ENCODE measurements around the gene COL7A1. TPM values are rescaled to one million over a fixed set of nuclear protein-coding genes. Genes with fewer than 3 reads are reported as not detected.

The COL7A1 gene
- polyA plus RNA-seq, 3 donors, result 0.37 to 1.9 TPM; not detected in 1

GRCh38 chr3:48614044-48614443 lies 18.9 kb upstream of the COL7A1 start:
- no peak overlapping the region for H3K4me3 ChIP-seq (replicated peaks in 1 of 3; ENCODE audit: low read depth in 2 of 3, low read length in 3 of 3)
- peak; percentile 79 to 97 (median 95) for DNase-seq
- peaks cover 7 to 34% (median 28%) of the 10 kb centered on the region in 7 donors for H3K9me3 Mint-ChIP-seq
- peaks cover 14% of the 10 kb centered on the region for H3K4me1 Mint-ChIP-seq
- peaks cover 0 to 4% (median 3%) of the 10 kb centered on the region in 3 donors for H3K27me3 Mint-ChIP-seq (ENCODE audit: low read depth in 3 of 3)
- peak overlapping the region; percentile 44 to 82 for H3K27ac ChIP-seq (ENCODE audit: low read depth in 1 of 2, low read length in 2 of 2)
- no peak for TF ChIP-seq CTCF (IDR thresholded peaks at IDR 0.05)
- H3K4me1 ChIP-seq (ENCODE audit: control insufficient read depth in 1 of 2, insufficient read depth in 2 of 2, low read length in 2 of 2), result peaks cover 22 to 25% of the 10 kb centered on the region in 2 donors
- peak overlapping the region; percentile 9 for H2AFZ ChIP-seq (ENCODE audit: insufficient read depth, low read depth, low read length, poor library complexity, severe bottlenecking)
- peak overlapping the region in 1 of 2 donors; percentile 55 for H3K4me3 Mint-ChIP-seq
- no peaks in the 10 kb centered on the region for H4K20me1 ChIP-seq (ENCODE audit: insufficient read depth, low read length)
- intact Hi-C loops (cut with micrococcal nuclease), result no loop called here
- H3K4me2 ChIP-seq (replicated peaks; ENCODE audit: extremely low read depth, low read length, poor library complexity, severe bottlenecking), result peak overlapping the region; percentile 22
- H3K36me3 Mint-ChIP-seq, result no peaks in the 10 kb centered on the region
- H3K27ac Mint-ChIP-seq, result peak overlapping the region; percentile 83 to 96 (median 93)
- peaks cover 22 to 26% of the 10 kb centered on the region in 2 donors for H3K9me3 ChIP-seq (replicated peaks in 1 of 2; ENCODE audit: control insufficient read depth in 1 of 2, insufficient read depth in 1 of 2, low read length in 2 of 2)
- H3K79me2 ChIP-seq (ENCODE audit: insufficient read depth, low read length), result peaks cover 4% of the 10 kb centered on the region
- no peaks in the 10 kb centered on the region for H3K36me3 ChIP-seq (replicated peaks in 1 of 2; ENCODE audit: control insufficient read depth in 1 of 2, insufficient read depth in 2 of 2, low read length in 2 of 2)
- no CpG with 5 or more reads among the region's 3 CpGs for WGBS (ENCODE audit: insufficient coverage)
- no peaks in the 10 kb centered on the region for H3K27me3 ChIP-seq (ENCODE audit: control insufficient read depth in 2 of 2, insufficient read depth in 2 of 2, low read length in 2 of 2)
- H3K9ac ChIP-seq (ENCODE audit: insufficient read depth, low read length, poor library complexity, severe bottlenecking), result no peak overlapping the region

GRCh38 chr3:48612309-48612708 lies 17.2 kb upstream of the COL7A1 start:
- no peak overlapping the region for H3K27ac ChIP-seq (ENCODE audit: low read depth in 1 of 2, low read length in 2 of 2)
- no peak overlapping the region for H2AFZ ChIP-seq (ENCODE audit: insufficient read depth, low read depth, low read length, poor library complexity, severe bottlenecking)
- H3K79me2 ChIP-seq (ENCODE audit: insufficient read depth, low read length), result peaks cover 21% of the 10 kb centered on the region
- WGBS (ENCODE audit: insufficient coverage), result 100% methylated on average over 1 of the region's 1 CpG
- peaks cover 31 to 35% of the 10 kb centered on the region in 2 donors for H3K4me1 ChIP-seq (ENCODE audit: control insufficient read depth in 1 of 2, insufficient read depth in 2 of 2, low read length in 2 of 2)
- no peak overlapping the region for H3K4me2 ChIP-seq (replicated peaks; ENCODE audit: extremely low read depth, low read length, poor library complexity, severe bottlenecking)
- H3K36me3 ChIP-seq (replicated peaks in 1 of 2; ENCODE audit: control insufficient read depth in 1 of 2, insufficient read depth in 2 of 2, low read length in 2 of 2), result peaks cover 0 to 7% of the 10 kb centered on the region in 2 donors
- peaks cover 4% of the 10 kb centered on the region for H4K20me1 ChIP-seq (ENCODE audit: insufficient read depth, low read length)
- Mint-ChIP-seq H3K4me3 (no peak overlapping the region), H3K4me1 (peaks cover 27% of the 10 kb centered on the region), H3K27ac (peak overlapping the region in 1 of 7 donors; percentile 54), H3K27me3 (ENCODE audit: low read depth in 3 of 3) (peaks cover 0 to 4% (median 3%) of the 10 kb centered on the region in 3 donors), H3K36me3 (peaks cover 8 to 13% of the 10 kb centered on the region in 2 donors), H3K9me3 (peaks cover 3 to 19% (median 12%) of the 10 kb centered on the region in 7 donors)
- H3K9ac ChIP-seq (ENCODE audit: insufficient read depth, low read length, poor library complexity, severe bottlenecking), result no peak overlapping the region
- DNase-seq, result no peak
- no peak for TF ChIP-seq CTCF (IDR thresholded peaks at IDR 0.05)
- H3K9me3 ChIP-seq (replicated peaks in 1 of 2; ENCODE audit: control insufficient read depth in 1 of 2, insufficient read depth in 1 of 2, low read length in 2 of 2), result peaks cover 6 to 13% of the 10 kb centered on the region in 2 donors
- H3K4me3 ChIP-seq (replicated peaks in 1 of 3; ENCODE audit: low read depth in 2 of 3, low read length in 3 of 3), result no peak overlapping the region
- H3K27me3 ChIP-seq (ENCODE audit: control insufficient read depth in 2 of 2, insufficient read depth in 2 of 2, low read length in 2 of 2), result no peaks in the 10 kb centered on the region
- intact Hi-C loops (cut with micrococcal nuclease), result no loop called here

Measured in CD14-positive monocyte (primary cell).